Measurements from ENCODE around the gene IRX5. TPM values are rescaled to one million over a fixed set of nuclear protein-coding genes. Genes with fewer than 3 reads are reported as not detected.
A peak's percentile ranks its signal among the peaks of the same experiment; 100 is the strongest.

IRX5 gene
- total RNA-seq, 5 donors from 2014 or later (not counting 1 experiment from before 2014, with no cell fraction given) = not detected

DNA sequence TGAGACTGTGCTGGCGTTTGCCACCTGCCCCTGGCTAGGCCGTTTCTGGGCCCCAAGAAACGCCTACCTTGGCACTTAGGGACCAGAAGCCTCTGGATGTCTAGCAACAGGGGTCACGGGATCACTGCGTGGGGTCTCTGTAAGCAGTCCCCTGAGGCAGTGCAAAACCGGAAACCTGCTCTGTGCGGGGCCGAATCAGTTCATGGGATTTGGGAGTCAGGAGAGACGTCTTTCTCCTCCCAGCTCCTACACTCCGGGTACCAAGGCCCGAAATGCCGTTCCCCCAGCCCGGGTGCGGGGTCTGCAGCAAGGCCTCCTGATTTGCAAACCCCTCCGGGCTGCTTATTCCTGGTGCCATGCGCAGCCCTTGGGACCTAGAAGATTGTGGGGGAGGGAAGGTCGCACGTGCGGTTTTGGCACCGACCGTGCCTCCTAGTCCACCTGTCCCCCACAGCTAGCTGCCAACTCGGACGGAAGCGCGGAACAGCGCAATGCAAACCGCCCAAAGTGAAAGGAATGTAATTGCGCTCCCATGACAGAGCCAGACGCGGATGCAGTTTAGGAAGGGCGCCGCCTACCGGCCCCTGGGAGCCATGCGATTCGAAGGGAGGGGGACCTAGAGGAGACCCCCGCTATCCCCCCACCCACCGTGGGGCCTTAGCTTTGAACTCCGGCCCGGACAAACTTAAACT is 6.5 kb downstream of the IRX5 start:
- Mint-ChIP-seq H3K4me1 (peaks cover 17 to 31% (median 31%) of the 10 kb centered on the region in 3 donors), H3K27me3 (peaks cover 65 to 83% of the 10 kb centered on the region in 2 donors), H3K9me3 (no peaks in the 10 kb centered on the region), H3K36me3 (no peaks in the 10 kb centered on the region), H3K27ac (no peak overlapping the region), H3K4me3 (peak overlapping the region in 1 of 3 donors; percentile 64)
- peaks cover 30 to 81% of the 10 kb centered on the region in 2 experiments for H3K27me3 ChIP-seq (replicated peaks in 1 of 2; ENCODE audit: control insufficient read depth in 2 of 2, extremely low read depth in 1 of 2, insufficient read depth in 2 of 2, low read length in 1 of 2)
- 3% methylated on average over 16 of the region's 39 CpGs for WGBS (ENCODE audit: insufficient coverage)
- no peak for ATAC-seq (replicated peaks in 1 of 4)
- no peak overlapping the region for H3K27ac ChIP-seq (ENCODE audit: low read length)
- no peaks in the 10 kb centered on the region for H3K36me3 ChIP-seq (ENCODE audit: control insufficient read depth in 2 of 2, extremely low read depth in 1 of 2, insufficient read depth in 1 of 2, low read length in 1 of 2)
- CTCF ChIA-PET = no interaction called here
- peak in 1 of 35 experiments; percentile 23 for DNase-seq
- peak overlapping the region in 1 of 2 donors; percentile 76 for H3K4me3 ChIP-seq (ENCODE audit: control insufficient read depth in 1 of 2, extremely low read depth in 1 of 2, low read length in 1 of 2)
- H3K9me3 ChIP-seq = no peaks in the 10 kb centered on the region
- peaks cover 9 to 34% of the 10 kb centered on the region in 2 experiments for H3K4me1 ChIP-seq (ENCODE audit: control insufficient read depth in 1 of 2, extremely low read depth in 1 of 2, insufficient read depth in 2 of 2, low read length in 2 of 2)
- POLR2A ChIA-PET = no interaction called here

DNA sequence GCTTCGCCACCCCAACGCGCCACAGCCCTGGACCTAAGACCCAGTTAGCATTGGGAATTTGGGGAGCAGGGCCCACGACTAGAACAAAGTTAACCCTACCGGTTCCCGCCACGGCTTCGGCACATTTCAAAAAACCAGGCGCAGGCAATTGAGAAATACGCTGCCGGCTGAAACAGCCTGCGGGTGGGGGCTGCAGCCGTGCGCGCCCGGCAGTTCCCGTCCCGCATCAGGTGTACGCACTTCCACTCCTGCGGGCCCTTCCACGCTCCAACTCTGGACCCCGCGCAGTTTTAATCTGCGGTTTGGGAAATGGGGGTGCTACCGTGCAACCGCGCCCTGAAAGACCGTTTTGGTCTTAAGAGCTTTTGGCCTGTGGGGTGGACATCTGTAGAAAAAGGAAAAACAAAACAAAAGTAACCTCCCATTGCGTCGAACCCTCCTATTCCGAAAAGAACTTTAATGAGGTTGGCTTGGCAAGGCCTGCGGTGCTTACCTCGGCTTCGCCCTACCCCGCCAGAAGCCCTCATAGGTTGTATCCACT is 7.1 kb downstream of the IRX5 start:
- Mint-ChIP-seq H3K9me3 (no peaks in the 10 kb centered on the region), H3K36me3 (no peaks in the 10 kb centered on the region), H3K27ac (no peak overlapping the region), H3K4me1 (peaks cover 17 to 29% (median 27%) of the 10 kb centered on the region in 3 donors), H3K4me3 (peak overlapping the region in 1 of 3 donors; percentile 64), H3K27me3 (peaks cover 63 to 84% of the 10 kb centered on the region in 2 donors)
- CTCF ChIA-PET = no interaction called here
- Histone ChIP-seq H3K36me3 (ENCODE audit: control insufficient read depth in 2 of 2, extremely low read depth in 1 of 2, insufficient read depth in 1 of 2, low read length in 1 of 2) (no peaks in the 10 kb centered on the region), H3K27me3 (replicated peaks in 1 of 2; ENCODE audit: control insufficient read depth in 2 of 2, extremely low read depth in 1 of 2, insufficient read depth in 2 of 2, low read length in 1 of 2) (peaks cover 31 to 79% of the 10 kb centered on the region in 2 experiments), H3K4me3 (ENCODE audit: control insufficient read depth in 1 of 2, extremely low read depth in 1 of 2, low read length in 1 of 2) (peak overlapping the region in 1 of 2 donors; percentile 76), H3K4me1 (ENCODE audit: control insufficient read depth in 1 of 2, extremely low read depth in 1 of 2, insufficient read depth in 2 of 2, low read length in 2 of 2) (peaks cover 6 to 28% of the 10 kb centered on the region in 2 experiments), H3K9me3 (no peaks in the 10 kb centered on the region), H3K27ac (ENCODE audit: low read length) (no peak overlapping the region)
- no peak for DNase-seq
- POLR2A ChIA-PET = no interaction called here
- WGBS (ENCODE audit: insufficient coverage) = 4% methylated on average over 16 of the region's 35 CpGs
- ATAC-seq (replicated peaks in 1 of 4) = no peak

DNA sequence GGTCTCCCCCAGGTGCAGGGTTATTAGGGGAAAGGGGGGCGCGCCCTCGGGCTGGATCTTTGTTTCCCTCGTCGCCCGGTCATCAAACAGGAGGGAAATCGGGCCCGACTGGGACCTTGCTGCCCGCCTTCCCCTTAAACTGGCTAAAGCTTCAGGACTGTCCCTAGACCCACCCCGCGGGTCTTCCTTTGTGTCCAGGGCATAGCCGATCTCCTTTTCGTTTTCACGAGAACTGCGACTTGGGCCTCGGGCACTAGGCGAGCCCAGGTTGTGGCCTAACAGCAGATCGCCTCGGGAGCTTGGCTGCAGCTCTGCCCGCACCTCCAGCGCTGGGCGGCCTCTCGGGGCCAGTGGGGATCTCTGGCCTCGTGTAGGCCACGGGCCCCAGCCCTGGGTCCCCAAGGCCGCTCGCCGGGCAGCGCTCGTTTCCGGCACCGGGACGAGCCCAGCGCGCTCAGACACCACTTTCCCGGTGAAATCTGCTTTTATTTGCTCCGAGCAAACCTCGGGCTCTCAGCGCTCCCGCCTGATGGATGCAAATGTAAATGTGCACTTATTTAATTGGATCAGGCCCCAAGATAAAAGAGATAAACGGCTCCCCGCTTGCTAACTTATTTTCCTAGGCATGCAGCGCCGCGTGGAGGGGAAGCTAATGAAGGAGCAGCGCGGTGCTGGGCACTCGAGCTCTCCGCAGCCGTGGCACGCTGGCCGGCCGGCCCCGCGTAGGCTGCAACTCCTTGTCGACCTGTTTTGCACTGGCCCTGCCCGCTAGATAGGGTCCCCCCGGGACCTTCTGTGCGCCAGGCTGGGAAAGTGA is 7.8 kb downstream of the IRX5 start:
- H3K27me3 ChIP-seq (replicated peaks in 1 of 2; ENCODE audit: control insufficient read depth in 2 of 2, extremely low read depth in 1 of 2, insufficient read depth in 2 of 2, low read length in 1 of 2) = peaks cover 32 to 77% of the 10 kb centered on the region in 2 experiments
- Mint-ChIP-seq H3K36me3 (no peaks in the 10 kb centered on the region), H3K4me3 (peak overlapping the region in 1 of 3 donors; percentile 64), H3K4me1 (peaks cover 17 to 29% (median 27%) of the 10 kb centered on the region in 3 donors), H3K27ac (no peak overlapping the region), H3K27me3 (peaks cover 69 to 84% of the 10 kb centered on the region in 2 donors), H3K9me3 (no peaks in the 10 kb centered on the region)
- H3K27ac ChIP-seq (ENCODE audit: low read length) = no peak overlapping the region
- CTCF ChIA-PET = no interaction called here
- peak overlapping the region in 1 of 2 donors; percentile 17 for H3K4me3 ChIP-seq (ENCODE audit: control insufficient read depth in 1 of 2, extremely low read depth in 1 of 2, low read length in 1 of 2)
- WGBS (ENCODE audit: insufficient coverage) = 8% methylated on average over 51 of the region's 59 CpGs
- no peaks in the 10 kb centered on the region for H3K36me3 ChIP-seq (ENCODE audit: control insufficient read depth in 2 of 2, extremely low read depth in 1 of 2, insufficient read depth in 1 of 2, low read length in 1 of 2)
- POLR2A ChIA-PET = no interaction called here
- no peaks in the 10 kb centered on the region for H3K9me3 ChIP-seq
- DNase-seq (no peak), ATAC-seq (replicated peaks in 1 of 4) (no peak)
- peaks cover 6 to 25% of the 10 kb centered on the region in 2 experiments for H3K4me1 ChIP-seq (ENCODE audit: control insufficient read depth in 1 of 2, extremely low read depth in 1 of 2, insufficient read depth in 2 of 2, low read length in 2 of 2)

DNA sequence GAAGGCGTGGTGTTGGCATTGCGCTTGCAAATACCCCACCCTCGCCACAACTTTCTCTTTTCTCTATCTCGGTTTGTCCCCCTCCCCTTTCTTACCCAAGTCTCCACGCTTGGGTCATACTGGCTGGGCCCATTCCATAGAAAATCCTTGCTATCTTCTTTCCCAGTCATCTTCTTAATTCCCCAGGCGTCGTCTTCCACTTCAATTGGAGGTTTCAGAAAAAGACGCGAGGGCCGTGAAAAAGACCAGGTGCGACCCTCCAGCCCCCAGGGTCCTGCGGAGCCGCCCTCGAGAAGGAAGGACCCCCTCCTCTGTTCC is 8.3 kb downstream of the IRX5 start:
- Mint-ChIP-seq H3K27ac (no peak overlapping the region), H3K9me3 (no peaks in the 10 kb centered on the region), H3K4me1 (peaks cover 15 to 27% (median 26%) of the 10 kb centered on the region in 3 donors), H3K4me3 (peak overlapping the region in 1 of 3 donors; percentile 64), H3K36me3 (no peaks in the 10 kb centered on the region), H3K27me3 (peaks cover 71 to 84% of the 10 kb centered on the region in 2 donors)
- ATAC-seq (replicated peaks in 1 of 4) (no peak), DNase-seq (no peak)
- 7% methylated on average over 7 of the region's 14 CpGs for WGBS (ENCODE audit: insufficient coverage)
- Histone ChIP-seq H3K9me3 (no peaks in the 10 kb centered on the region), H3K4me1 (ENCODE audit: control insufficient read depth in 1 of 2, extremely low read depth in 1 of 2, insufficient read depth in 2 of 2, low read length in 2 of 2) (peaks cover 6 to 25% of the 10 kb centered on the region in 2 experiments), H3K27ac (ENCODE audit: low read length) (no peak overlapping the region), H3K36me3 (ENCODE audit: control insufficient read depth in 2 of 2, extremely low read depth in 1 of 2, insufficient read depth in 1 of 2, low read length in 1 of 2) (no peaks in the 10 kb centered on the region), H3K4me3 (ENCODE audit: control insufficient read depth in 1 of 2, extremely low read depth in 1 of 2, low read length in 1 of 2) (no peak overlapping the region), H3K27me3 (replicated peaks in 1 of 2; ENCODE audit: control insufficient read depth in 2 of 2, extremely low read depth in 1 of 2, insufficient read depth in 2 of 2, low read length in 1 of 2) (peaks cover 28 to 73% of the 10 kb centered on the region in 2 experiments)
- ChIA-PET CTCF (no interaction called here), POLR2A (no interaction called here)

GRCh38 chr16:54939510-54940278 is 9.0 kb downstream of the IRX5 start:
- ATAC-seq (replicated peaks in 1 of 4) (no peak), DNase-seq (no peak)
- ChIA-PET CTCF (no interaction called here), POLR2A (no interaction called here)
- H3K9me3 Mint-ChIP-seq = no peaks in the 10 kb centered on the region
- Histone ChIP-seq H3K9me3 (no peaks in the 10 kb centered on the region), H3K36me3 (ENCODE audit: control insufficient read depth in 2 of 2, extremely low read depth in 1 of 2, insufficient read depth in 1 of 2, low read length in 1 of 2) (no peaks in the 10 kb centered on the region), H3K27me3 (replicated peaks in 1 of 2; ENCODE audit: control insufficient read depth in 2 of 2, extremely low read depth in 1 of 2, insufficient read depth in 2 of 2, low read length in 1 of 2) (peaks cover 28 to 69% of the 10 kb centered on the region in 2 experiments), H3K4me3 (ENCODE audit: control insufficient read depth in 1 of 2, extremely low read depth in 1 of 2, low read length in 1 of 2) (no peak overlapping the region), H3K4me1 (ENCODE audit: control insufficient read depth in 1 of 2, extremely low read depth in 1 of 2, insufficient read depth in 2 of 2, low read length in 2 of 2) (peaks cover 6 to 25% of the 10 kb centered on the region in 2 experiments), H3K27ac (ENCODE audit: low read length) (no peak overlapping the region)
- 21% methylated on average over 22 of the region's 38 CpGs for WGBS (ENCODE audit: insufficient coverage)
- H3K27me3 Mint-ChIP-seq = peaks cover 72 to 82% of the 10 kb centered on the region in 2 donors
- H3K4me3 Mint-ChIP-seq = no peak overlapping the region
- no peak overlapping the region for H3K27ac Mint-ChIP-seq
- H3K4me1 Mint-ChIP-seq = peaks cover 13 to 26% (median 21%) of the 10 kb centered on the region in 3 donors
- H3K36me3 Mint-ChIP-seq = no peaks in the 10 kb centered on the region

DNA sequence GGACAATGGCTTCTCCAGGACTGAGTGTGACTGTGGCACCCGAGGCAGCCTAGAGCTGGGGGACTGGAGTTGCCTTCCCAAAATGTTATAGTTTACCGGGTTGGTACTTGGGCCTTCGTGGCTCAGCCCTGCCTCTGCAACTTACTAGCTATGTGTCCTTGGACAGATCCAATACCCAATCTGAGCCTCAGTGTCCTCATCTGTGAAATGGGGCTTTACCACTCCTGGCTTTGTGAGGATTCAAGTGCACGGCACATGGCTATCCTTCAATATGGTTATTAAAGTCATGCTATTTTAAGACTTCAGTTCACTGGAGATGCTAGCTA is 9.6 kb downstream of the IRX5 start:
- no peak for DNase-seq
- Histone ChIP-seq H3K36me3 (ENCODE audit: control insufficient read depth in 2 of 2, extremely low read depth in 1 of 2, insufficient read depth in 1 of 2, low read length in 1 of 2) (no peaks in the 10 kb centered on the region), H3K4me1 (ENCODE audit: control insufficient read depth in 1 of 2, extremely low read depth in 1 of 2, insufficient read depth in 2 of 2, low read length in 2 of 2) (peaks cover 6 to 25% of the 10 kb centered on the region in 2 experiments), H3K27ac (ENCODE audit: low read length) (no peak overlapping the region), H3K27me3 (replicated peaks in 1 of 2; ENCODE audit: control insufficient read depth in 2 of 2, extremely low read depth in 1 of 2, insufficient read depth in 2 of 2, low read length in 1 of 2) (peaks cover 28 to 69% of the 10 kb centered on the region in 2 experiments), H3K9me3 (no peaks in the 10 kb centered on the region), H3K4me3 (ENCODE audit: control insufficient read depth in 1 of 2, extremely low read depth in 1 of 2, low read length in 1 of 2) (no peak overlapping the region)
- Mint-ChIP-seq H3K4me1 (peaks cover 13 to 25% (median 18%) of the 10 kb centered on the region in 3 donors), H3K36me3 (no peaks in the 10 kb centered on the region), H3K9me3 (no peaks in the 10 kb centered on the region), H3K4me3 (no peak overlapping the region), H3K27ac (no peak overlapping the region), H3K27me3 (peaks cover 72 to 79% of the 10 kb centered on the region in 2 donors)
- POLR2A ChIA-PET = no interaction called here
- 43% methylated on average over 3 of the region's 4 CpGs for WGBS (ENCODE audit: insufficient coverage)
- CTCF ChIA-PET = interaction anchor here in 1 of 2 donors (0.5 kb wide), 1 partner anchor 465 kb away, joined by 3 read pairs; no protein-coding TSS in a partner anchor
- no peak for ATAC-seq (replicated peaks in 1 of 4)

All from T-cell (primary cell).